Kidney (tissue), 22 donors: ENCODE results near the gene LILRA2. TPM values are rescaled to one million over a fixed set of nuclear protein-coding genes. Genes with fewer than 3 reads are reported as not detected.

Experiments used
- DNase-seq, 5 donors: peaks; one replicate each; pipeline ENCODE4 v3.0.0-alpha.2; 2013 to 2020
- FAIRE-seq: peaks from 2 replicates; lab custom pipeline; 2012; peaks lifted over from hg19 to GRCh38; lab: Jason Lieb, UNC
- H3K27ac ChIP-seq, 2 donors: one replicate each; pipeline ENCODE4 v1.7.0; 2013; ENCODE audit warnings: low read depth in 2 of 2, low read length in 2 of 2, inconsistent platforms in 1 of 2
- H3K27me3 ChIP-seq: one replicate; pipeline ENCODE4 v1.7.1; 2013; ENCODE audit warnings: low read length, inconsistent platforms; ENCODE audit not compliant: control insufficient read depth, insufficient read depth
- H3K36me3 ChIP-seq, 3 donors: one replicate each; pipeline versions ENCODE4 v1.7.0 to v1.7.1; 2013; ENCODE audit warnings: low read length in 3 of 3, control low read depth in 1 of 3, inconsistent platforms in 1 of 3; ENCODE audit not compliant: insufficient read depth in 3 of 3, control insufficient read depth in 2 of 3
- H3K4me1 ChIP-seq, 3 donors: one replicate each; pipeline versions ENCODE4 v1.7.0 to v1.7.1; 2013; ENCODE audit warnings: low read length in 3 of 3, inconsistent platforms in 1 of 3, low read depth in 1 of 3; ENCODE audit not compliant: control insufficient read depth in 2 of 3, insufficient read depth in 2 of 3
- H3K4me3 ChIP-seq, 3 donors: one replicate each; pipeline versions ENCODE4 v1.7.0 to v1.8.1; 2013; ENCODE audit warnings: low read length in 3 of 3, control low read depth in 1 of 3, inconsistent platforms in 1 of 3
- H3K9ac ChIP-seq, 3 donors: one replicate each; pipeline versions ENCODE4 v1.7.0 to v1.7.1; 2013; ENCODE audit warnings: low read length in 3 of 3, control low read depth in 1 of 3, inconsistent platforms in 1 of 3
- H3K9me3 ChIP-seq, 3 donors: one replicate each; pipeline versions ENCODE4 v1.7.0 to v1.7.1; 2013; ENCODE audit warnings: low read length in 3 of 3, control low read depth in 1 of 3, inconsistent platforms in 1 of 3; ENCODE audit not compliant: control insufficient read depth in 2 of 3, insufficient read depth in 1 of 3
- intact Hi-C: fragments of 100-400 bp; cut with DNase I; formaldehyde crosslinking; loops from one replicate; pipeline ENCODE4 v1.11.1; 2022
- long read RNA-seq, 10 donors: library from polyadenylated mRNA in 1 of 10; unstranded in 1 of 10; transcript quantifications; one replicate each; pipeline ENCODE4 v2.0.0 and lab custom pipeline, GENCODE V29; 2021 to 2026
- polyA plus RNA-seq: library from polyadenylated mRNA; stranded (reverse); fragments of 350-450 nt; fragmentation: Illumina TruSeq; extraction: RNeasy Lipid Tissue Mini Kit (QIAGEN cat#74804); gene quantifications from one replicate; pipeline ENCODE4 v1.2.3, GENCODE V29; 2014; ENCODE audit warnings: low read depth, low replicate concordance; ENCODE audit not compliant: insufficient read depth
- total RNA-seq: library from RNA; stranded (reverse); fragmentation: NEBNext Ultra II Directional; extraction: Animal tissue kit (Norgen Biotek cat#: 25700); gene quantifications from one replicate; pipeline ENCODE4 v1.2.1, GENCODE V29; 2021
- TF ChIP-seq, protein P1 (sequence below): IDR thresholded peaks from 3 replicates; pipeline ENCODE4 v1.5.1; 2012; ENCODE audit warnings: mild to moderate bottlenecking, moderate library complexity, borderline replicate concordance; ENCODE audit not compliant: insufficient read depth; ENCODE audit errors: extremely low read depth
- donor health status: control.
- donor health status: control.
- donor health status: control.
- donor health status: control.
- donor health status: control.
- donor health status: DM: yes; HTN: yes; CAD: no.
- donor health status: Normal renal cell carcinoma (clear cell type).

Gene LILRA2
- total RNA-seq: 4.2 TPM
- polyA plus RNA-seq: 2.1 TPM
- long read RNA-seq, donor 1: 0 reads
- long read RNA-seq, donor 2: 0 reads
- long read RNA-seq, donor 3: 0 reads
- long read RNA-seq, donor 4: 0 reads
- long read RNA-seq, donor 5: 0 reads
- long read RNA-seq, donor 6: 0 reads
- long read RNA-seq, donor 7, partial matches to known transcripts: 2 of 4 reads
- long read RNA-seq, donor 7, other reads (novel, unspliced or antisense): 2 of 4 reads
- long read RNA-seq, donor 8: 0 reads
- long read RNA-seq, donor 9: 0 reads
- long read RNA-seq, donor 10: 0 reads

- Histone ChIP-seq H3K9me3 (no peaks in the 10 kb centered on the region), H3K4me1 (no peaks in the 10 kb centered on the region), H3K4me3 (no peak within 1 kb of the TSS), H3K36me3 (no peaks in the 10 kb centered on the region), H3K27me3 (no peaks in the 10 kb centered on the region), H3K27ac (no peak within 1 kb of the TSS), H3K9ac (no peak within 1 kb of the TSS)
- DNase-seq: no peak
- TF ChIP-seq, protein P1, sequence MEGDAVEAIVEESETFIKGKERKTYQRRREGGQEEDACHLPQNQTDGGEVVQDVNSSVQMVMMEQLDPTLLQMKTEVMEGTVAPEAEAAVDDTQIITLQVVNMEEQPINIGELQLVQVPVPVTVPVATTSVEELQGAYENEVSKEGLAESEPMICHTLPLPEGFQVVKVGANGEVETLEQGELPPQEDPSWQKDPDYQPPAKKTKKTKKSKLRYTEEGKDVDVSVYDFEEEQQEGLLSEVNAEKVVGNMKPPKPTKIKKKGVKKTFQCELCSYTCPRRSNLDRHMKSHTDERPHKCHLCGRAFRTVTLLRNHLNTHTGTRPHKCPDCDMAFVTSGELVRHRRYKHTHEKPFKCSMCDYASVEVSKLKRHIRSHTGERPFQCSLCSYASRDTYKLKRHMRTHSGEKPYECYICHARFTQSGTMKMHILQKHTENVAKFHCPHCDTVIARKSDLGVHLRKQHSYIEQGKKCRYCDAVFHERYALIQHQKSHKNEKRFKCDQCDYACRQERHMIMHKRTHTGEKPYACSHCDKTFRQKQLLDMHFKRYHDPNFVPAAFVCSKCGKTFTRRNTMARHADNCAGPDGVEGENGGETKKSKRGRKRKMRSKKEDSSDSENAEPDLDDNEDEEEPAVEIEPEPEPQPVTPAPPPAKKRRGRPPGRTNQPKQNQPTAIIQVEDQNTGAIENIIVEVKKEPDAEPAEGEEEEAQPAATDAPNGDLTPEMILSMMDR: no peak
- FAIRE-seq: no peak
- intact Hi-C loops: no loop called here
Observed at GRCh38 chr19:54573330-54573872, at the start of gene LILRA2. Gene LILRA2 (plus strand): TSS chr19:54573790. CDS start chr19:54573879, 89 bp downstream.

GRCh38 chr19:54525636-54526035 is 48.0 kb upstream of the LILRA2 start:
- no peak overlapping the region for H3K4me3 ChIP-seq
- no peaks in the 10 kb centered on the region for H3K27me3 ChIP-seq
- no peaks in the 10 kb centered on the region for H3K36me3 ChIP-seq
- FAIRE-seq (no peak), DNase-seq (no peak)
- H3K9ac ChIP-seq: no peak overlapping the region
- H3K27ac ChIP-seq: no peak overlapping the region
- H3K9me3 ChIP-seq: no peaks in the 10 kb centered on the region
- H3K4me1 ChIP-seq: no peaks in the 10 kb centered on the region
- intact Hi-C loops: no loop called here
- TF ChIP-seq, protein P1: no peak

GRCh38 chr19:54526972-54527371 is 46.6 kb upstream of the LILRA2 start:
- no peak for DNase-seq
- FAIRE-seq: no peak
- intact Hi-C loops: no loop called here

More at GRCh38 chr19:54526972-54527371, 46.6 kb upstream of the LILRA2 start:
- Histone ChIP-seq H3K27ac (no peak overlapping the region), H3K4me3 (no peak overlapping the region), H3K36me3 (no peaks in the 10 kb centered on the region), H3K9me3 (no peaks in the 10 kb centered on the region), H3K4me1 (no peaks in the 10 kb centered on the region), H3K27me3 (no peaks in the 10 kb centered on the region), H3K9ac (no peak overlapping the region)
- TF ChIP-seq, protein P1: no peak
